GM18520 (cell line): ENCODE data around the gene DPM1.
"Not testable (repeated sequence)": the region's sequence is repeated elsewhere in the genome, so short reads cannot be mapped to it uniquely, and the experiment has no call there.

ENCODE experiments used
- ATAC-seq: cut with Tn5 transposase; IDR thresholded peaks from one replicate; pipeline ENCODE4 v1.9.1; 2021; ENCODE audit not compliant: unreplicated experiment

DPM1 gene

GRCh38 chr20:50980071-50980681 is 21.8 kb upstream of the DPM1 start:
- no peak for ATAC-seq

- not testable (repeated sequence) for ATAC-seq
These were observed 20.2 kb upstream of the DPM1 start for GRCh38 chr20:50978533-50978932.

GRCh38 chr20:50977066-50978021 is 19.0 kb upstream of the DPM1 start:
- no peak for ATAC-seq

- ATAC-seq = no peak
These were observed 17.5 kb upstream of the DPM1 start for GRCh38 chr20:50975701-50976330.

- ATAC-seq = no peak
These were observed 11.6 kb upstream of the DPM1 start for GRCh38 chr20:50969912-50970311.

GRCh38 chr20:50969435-50969834 is 11.1 kb upstream of the DPM1 start:
- no peak for ATAC-seq

- ATAC-seq = no peak
These were observed 10.0 kb upstream of the DPM1 start for GRCh38 chr20:50968289-50968688.

- no peak for ATAC-seq
These were observed 9.3 kb upstream of the DPM1 start for GRCh38 chr20:50967586-50967985.

GRCh38 chr20:50959543-50960126 is 1.3 kb upstream of the DPM1 start:
- ATAC-seq = no peak

GRCh38 chr20:50958615-50959542 is 547 bp upstream of the DPM1 start, which contains the start of gene MOCS3:
MOCS3 (plus strand) TSS chr20:50958818; CDS start chr20:50958843, 25 bp downstream.
- ATAC-seq = peak; percentile 63

- no peak for ATAC-seq
These were observed 1.1 kb downstream of the DPM1 start for GRCh38 chr20:50957276-50957675.

GRCh38 chr20:50953821-50954220 is 4.5 kb downstream of the DPM1 start:
- no peak for ATAC-seq

- ATAC-seq = no peak
These were observed 5.1 kb downstream of the DPM1 start for GRCh38 chr20:50953196-50953595.

- ATAC-seq = no peak
These were observed 10.1 kb downstream of the DPM1 start for GRCh38 chr20:50948132-50948785.

GRCh38 chr20:50943069-50943468 is 15.3 kb downstream of the DPM1 start:
- no peak for ATAC-seq

GRCh38 chr20:50933589-50933988 is 24.7 kb downstream of the DPM1 start:
- no peak for ATAC-seq

- ATAC-seq = no peak
These were observed 25.5 kb downstream of the DPM1 start for GRCh38 chr20:50932691-50933280.

- no peak for ATAC-seq
These were observed 26.3 kb downstream of the DPM1 start for GRCh38 chr20:50932016-50932485.

GRCh38 chr20:50931306-50932015 is 26.9 kb downstream of the DPM1 start, which contains the start of gene ADNP:
ADNP (minus strand) TSS chr20:50931437; CDS start chr20:50903996, 27,441 bp downstream.
- peak; percentile 46 for ATAC-seq
